ENCODE results near the gene ATP1A2.

ATP1A2 gene

DNA sequence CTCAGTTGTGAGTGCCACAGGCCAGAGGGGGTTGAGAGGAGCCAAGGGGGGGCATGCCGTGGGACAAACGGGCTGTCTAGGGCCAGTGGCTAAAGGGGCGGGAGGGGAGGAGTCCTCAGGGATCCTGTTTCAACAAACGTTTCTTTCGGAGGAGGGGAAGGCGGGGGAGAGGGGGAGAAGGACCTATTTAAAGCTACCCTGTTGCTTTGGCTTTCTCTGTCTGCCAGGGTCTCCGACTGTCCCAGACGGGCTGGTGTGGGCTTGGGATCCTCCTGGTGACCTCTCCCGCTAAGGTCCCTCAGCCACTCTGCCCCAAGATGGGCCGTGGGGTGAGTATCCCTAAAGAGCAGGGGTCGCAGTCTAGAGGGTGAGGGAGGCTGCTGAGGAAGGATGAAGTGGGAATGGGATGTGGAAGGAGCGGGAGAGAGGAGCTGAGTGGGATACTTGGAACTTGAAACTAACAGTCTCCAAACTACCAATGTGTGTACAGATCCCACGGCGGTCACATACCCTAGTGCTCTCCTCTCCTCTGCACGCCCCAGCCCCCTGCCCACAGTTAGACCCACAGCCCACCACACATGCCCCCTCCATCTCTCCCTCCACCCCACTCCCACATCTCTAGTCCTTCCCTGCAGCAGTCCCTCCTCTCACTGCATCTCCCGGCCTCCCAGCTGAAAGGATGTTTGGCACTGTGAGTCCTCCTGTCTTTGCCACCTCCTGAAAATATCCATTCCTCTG lies at the start of gene ATP1A2:
TSS of gene ATP1A2 (plus strand) at position 215 of the 738 bp plus-strand sequence. CDS start at position 318, 103 bp downstream.
- no peaks in the 10 kb centered on the region for H3K4me1 ChIP-seq (ENCODE audit: control insufficient read depth, low read length)
- no peaks in the 10 kb centered on the region for H4K20me1 ChIP-seq (ENCODE audit: control insufficient read depth, insufficient read depth, low read depth, low read length)
- TF ChIP-seq, protein P1, sequence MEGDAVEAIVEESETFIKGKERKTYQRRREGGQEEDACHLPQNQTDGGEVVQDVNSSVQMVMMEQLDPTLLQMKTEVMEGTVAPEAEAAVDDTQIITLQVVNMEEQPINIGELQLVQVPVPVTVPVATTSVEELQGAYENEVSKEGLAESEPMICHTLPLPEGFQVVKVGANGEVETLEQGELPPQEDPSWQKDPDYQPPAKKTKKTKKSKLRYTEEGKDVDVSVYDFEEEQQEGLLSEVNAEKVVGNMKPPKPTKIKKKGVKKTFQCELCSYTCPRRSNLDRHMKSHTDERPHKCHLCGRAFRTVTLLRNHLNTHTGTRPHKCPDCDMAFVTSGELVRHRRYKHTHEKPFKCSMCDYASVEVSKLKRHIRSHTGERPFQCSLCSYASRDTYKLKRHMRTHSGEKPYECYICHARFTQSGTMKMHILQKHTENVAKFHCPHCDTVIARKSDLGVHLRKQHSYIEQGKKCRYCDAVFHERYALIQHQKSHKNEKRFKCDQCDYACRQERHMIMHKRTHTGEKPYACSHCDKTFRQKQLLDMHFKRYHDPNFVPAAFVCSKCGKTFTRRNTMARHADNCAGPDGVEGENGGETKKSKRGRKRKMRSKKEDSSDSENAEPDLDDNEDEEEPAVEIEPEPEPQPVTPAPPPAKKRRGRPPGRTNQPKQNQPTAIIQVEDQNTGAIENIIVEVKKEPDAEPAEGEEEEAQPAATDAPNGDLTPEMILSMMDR (IDR thresholded peaks at IDR 0.05; ENCODE audit: low read depth, low read length, poor library complexity, severe bottlenecking), result no peak
- TF ChIP-seq EZH2phosphoT487 (IDR thresholded peaks at IDR 0.05; ENCODE audit: borderline replicate concordance, low read length), result no peak
- H3K27me3 ChIP-seq (ENCODE audit: control insufficient read depth, low read length), result peaks cover 18% of the 10 kb centered on the region
- no peaks in the 10 kb centered on the region for H3K9me2 ChIP-seq (replicated peaks; ENCODE audit: control insufficient read depth, low read length)
- no peak within 1 kb of the TSS for H3K4me2 ChIP-seq (ENCODE audit: low read length)
- H3K9me3 ChIP-seq (ENCODE audit: control insufficient read depth, insufficient read depth, low read length), result no peaks in the 10 kb centered on the region
- no peaks in the 10 kb centered on the region for H3F3A ChIP-seq (ENCODE audit: control insufficient read depth, insufficient read depth)
- no peak within 1 kb of the TSS for H3K27ac ChIP-seq (ENCODE audit: low read depth, low read length)
- H3K79me2 ChIP-seq (ENCODE audit: control insufficient read depth, low read length), result no peaks in the 10 kb centered on the region
- no peaks in the 10 kb centered on the region for H3K36me3 ChIP-seq (ENCODE audit: control insufficient read depth, low read length)
- H3K4me3 ChIP-seq (ENCODE audit: low read length), result no peak within 1 kb of the TSS

DNA sequence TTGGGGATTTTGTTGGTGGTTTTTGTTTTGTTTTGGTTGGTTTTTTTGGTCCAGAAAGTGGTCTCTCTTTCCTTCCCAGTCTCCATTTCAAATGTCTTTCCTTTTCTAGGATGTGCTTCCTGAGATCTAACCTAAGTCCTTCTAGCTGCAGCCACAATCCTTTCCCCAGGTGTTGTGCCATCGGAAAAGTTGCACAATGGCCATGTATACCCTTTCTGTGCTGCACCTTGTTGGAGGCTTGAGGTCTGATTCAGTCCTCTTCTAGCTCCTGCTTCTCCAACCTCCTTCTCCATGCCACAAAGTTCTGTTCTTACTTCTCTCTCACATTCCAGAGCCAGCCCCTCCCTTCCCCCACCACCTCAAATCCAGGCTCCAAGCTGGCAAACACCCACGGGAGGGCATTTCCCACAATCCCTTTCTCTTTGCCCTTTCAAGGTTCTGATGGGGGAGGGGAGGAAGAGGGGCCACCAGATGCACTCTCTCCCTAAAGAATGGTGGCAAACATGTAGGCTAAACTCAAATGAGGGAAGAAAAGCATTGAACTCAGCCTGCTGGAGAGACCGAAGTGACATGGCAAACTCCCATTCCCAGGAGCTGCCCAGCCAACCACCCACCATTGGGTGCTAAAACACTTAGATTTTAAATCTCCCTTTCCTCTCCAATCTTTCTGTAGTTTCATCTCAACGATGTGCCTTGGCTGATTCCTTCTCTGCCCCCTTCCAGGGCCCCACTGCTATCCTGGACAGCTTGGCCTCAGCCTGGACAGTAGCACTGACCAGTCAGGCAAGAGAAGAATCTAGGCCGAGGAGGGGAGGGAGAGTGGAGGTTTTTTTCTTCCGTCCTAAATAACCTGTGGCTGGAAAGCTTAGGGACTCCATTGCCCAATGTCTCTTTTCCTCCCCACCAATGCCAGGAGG lies 48.5 kb upstream of the ATP1A2 start:
- H3K36me3 ChIP-seq (ENCODE audit: control insufficient read depth, low read length), result no peaks in the 10 kb centered on the region
- peaks cover 35% of the 10 kb centered on the region for H3K27me3 ChIP-seq (ENCODE audit: control insufficient read depth, low read length)
- peaks cover 15% of the 10 kb centered on the region for H3K4me1 ChIP-seq (ENCODE audit: control insufficient read depth, low read length)
- H3F3A ChIP-seq (ENCODE audit: control insufficient read depth, insufficient read depth), result no peaks in the 10 kb centered on the region
- H3K9me3 ChIP-seq (ENCODE audit: control insufficient read depth, insufficient read depth, low read length), result no peaks in the 10 kb centered on the region
- no peak overlapping the region for H3K4me2 ChIP-seq (ENCODE audit: low read length)
- no peak overlapping the region for H3K4me3 ChIP-seq (ENCODE audit: low read length)
- no peak for TF ChIP-seq EZH2phosphoT487 (IDR thresholded peaks at IDR 0.05; ENCODE audit: borderline replicate concordance, low read length)
- TF ChIP-seq, protein P1 (IDR thresholded peaks at IDR 0.05; ENCODE audit: low read depth, low read length, poor library complexity, severe bottlenecking), result no peak
- no peak overlapping the region for H3K27ac ChIP-seq (ENCODE audit: low read depth, low read length)
- H3K79me2 ChIP-seq (ENCODE audit: control insufficient read depth, low read length), result no peaks in the 10 kb centered on the region
- H4K20me1 ChIP-seq (ENCODE audit: control insufficient read depth, insufficient read depth, low read depth, low read length), result no peaks in the 10 kb centered on the region
- no peaks in the 10 kb centered on the region for H3K9me2 ChIP-seq (replicated peaks; ENCODE audit: control insufficient read depth, low read length)

DNA sequence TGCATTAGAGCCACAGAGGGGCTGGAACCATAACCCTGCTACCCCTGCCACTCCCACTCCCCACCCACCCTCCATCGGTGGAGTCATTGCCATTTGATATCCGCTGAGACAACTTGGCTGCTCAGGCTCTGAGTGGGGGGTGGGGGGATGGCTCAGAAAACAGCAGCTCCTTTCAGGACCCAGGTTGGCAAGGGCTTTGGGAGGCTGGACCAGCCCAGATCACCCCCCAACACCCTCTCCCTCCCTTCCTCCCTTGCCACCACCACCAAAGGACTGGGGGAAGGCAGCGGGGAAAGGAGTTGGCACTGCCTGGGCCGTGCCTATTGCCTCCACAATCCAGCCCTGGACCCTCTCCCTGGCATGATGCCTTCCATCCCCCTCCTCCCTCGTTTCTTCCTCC lies 47.3 kb upstream of the ATP1A2 start:
- Histone ChIP-seq H3K27ac (ENCODE audit: low read depth, low read length) (no peak overlapping the region), H4K20me1 (ENCODE audit: control insufficient read depth, insufficient read depth, low read depth, low read length) (no peaks in the 10 kb centered on the region), H3F3A (ENCODE audit: control insufficient read depth, insufficient read depth) (no peaks in the 10 kb centered on the region), H3K4me3 (ENCODE audit: low read length) (no peak overlapping the region), H3K4me2 (ENCODE audit: low read length) (no peak overlapping the region), H3K4me1 (ENCODE audit: control insufficient read depth, low read length) (peaks cover 15% of the 10 kb centered on the region), H3K27me3 (ENCODE audit: control insufficient read depth, low read length) (peaks cover 35% of the 10 kb centered on the region), H3K36me3 (ENCODE audit: control insufficient read depth, low read length) (no peaks in the 10 kb centered on the region), H3K79me2 (ENCODE audit: control insufficient read depth, low read length) (no peaks in the 10 kb centered on the region), H3K9me3 (ENCODE audit: control insufficient read depth, insufficient read depth, low read length) (no peaks in the 10 kb centered on the region), H3K9me2 (replicated peaks; ENCODE audit: control insufficient read depth, low read length) (no peaks in the 10 kb centered on the region)
- TF ChIP-seq, protein P1 (IDR thresholded peaks at IDR 0.05; ENCODE audit: low read depth, low read length, poor library complexity, severe bottlenecking), result no peak
- no peak for TF ChIP-seq EZH2phosphoT487 (IDR thresholded peaks at IDR 0.05; ENCODE audit: borderline replicate concordance, low read length)
